Stimulated activated naive CD4-positive, alpha-beta T cell treated with Interleukin-2 at 50 U/mL for 16 hours (primary cell): Measurements from ENCODE around the gene ABCA2.

ENCODE experiments used
- DNase-seq: peaks from one replicate; lab custom pipeline; 2025; lab: John Stamatoyannopoulos, UW

Gene ABCA2

GRCh38 chr9:136980669-136981478, 47.2 kb downstream of the ABCA2 start:
- no peak for DNase-seq

- DNase-seq: no peak
Observed at GRCh38 chr9:136979769-136980587, 48.1 kb downstream of the ABCA2 start.

- no peak for DNase-seq
Observed at GRCh38 chr9:136978865-136979544, 49.0 kb downstream of the ABCA2 start.

- peak; percentile 68 for DNase-seq
Observed at GRCh38 chr9:136978073-136978864, 49.8 kb downstream of the ABCA2 start.

- no peak for DNase-seq
Observed at GRCh38 chr9:136977649-136978072, 50.4 kb downstream of the ABCA2 start.

- no peak for DNase-seq
Observed at GRCh38 chr9:136977223-136977622, 50.8 kb downstream of the ABCA2 start, which contains the start of gene PTGDS. PTGDS (plus strand) TSS chr9:136977504; CDS start chr9:136977579, 75 bp downstream.

GRCh38 chr9:136975644-136976043, 52.4 kb downstream of the ABCA2 start:
- peak; percentile 19 for DNase-seq

GRCh38 chr9:136974817-136975535, 53.1 kb downstream of the ABCA2 start:
- DNase-seq: no peak

- DNase-seq: no peak
Observed at GRCh38 chr9:136973618-136974617, 54.1 kb downstream of the ABCA2 start.

- DNase-seq: no peak
Observed at GRCh38 chr9:136972743-136973142, 55.3 kb downstream of the ABCA2 start.

- DNase-seq: no peak
Observed at GRCh38 chr9:136972335-136972734, 55.7 kb downstream of the ABCA2 start.

- DNase-seq: no peak
Observed at GRCh38 chr9:136971746-136972145, 56.3 kb downstream of the ABCA2 start.

GRCh38 chr9:136970361-136970760, 57.7 kb downstream of the ABCA2 start:
- no peak for DNase-seq

- no peak for DNase-seq
Observed at GRCh38 chr9:136969774-136970173, 58.3 kb downstream of the ABCA2 start.

GRCh38 chr9:136969150-136969549, 58.9 kb downstream of the ABCA2 start:
- no peak for DNase-seq

- no peak for DNase-seq
Observed at GRCh38 chr9:136968333-136969127, 59.5 kb downstream of the ABCA2 start.

- no peak for DNase-seq
Observed at GRCh38 chr9:136965771-136966484, 62.1 kb downstream of the ABCA2 start.

GRCh38 chr9:136964833-136965422, 63.1 kb downstream of the ABCA2 start:
- DNase-seq: no peak
